ENCODE measurements around the gene G6PC2.
"Not testable (repeated sequence)": the region's sequence is repeated elsewhere in the genome, so short reads cannot be mapped to it uniquely, and the experiment has no call there.

Gene G6PC2, protein sequence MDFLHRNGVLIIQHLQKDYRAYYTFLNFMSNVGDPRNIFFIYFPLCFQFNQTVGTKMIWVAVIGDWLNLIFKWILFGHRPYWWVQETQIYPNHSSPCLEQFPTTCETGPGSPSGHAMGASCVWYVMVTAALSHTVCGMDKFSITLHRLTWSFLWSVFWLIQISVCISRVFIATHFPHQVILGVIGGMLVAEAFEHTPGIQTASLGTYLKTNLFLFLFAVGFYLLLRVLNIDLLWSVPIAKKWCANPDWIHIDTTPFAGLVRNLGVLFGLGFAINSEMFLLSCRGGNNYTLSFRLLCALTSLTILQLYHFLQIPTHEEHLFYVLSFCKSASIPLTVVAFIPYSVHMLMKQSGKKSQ

GRCh38 chr2:168901003-168901402 is at the start of gene G6PC2:
G6PC2 (plus strand) TSS chr2:168901291; CDS start chr2:168901332, 41 bp downstream.
- no peak for DNase-seq

GRCh38 chr2:168851674-168852320 is 49.3 kb upstream of the G6PC2 start:
- no peak for DNase-seq

DNA sequence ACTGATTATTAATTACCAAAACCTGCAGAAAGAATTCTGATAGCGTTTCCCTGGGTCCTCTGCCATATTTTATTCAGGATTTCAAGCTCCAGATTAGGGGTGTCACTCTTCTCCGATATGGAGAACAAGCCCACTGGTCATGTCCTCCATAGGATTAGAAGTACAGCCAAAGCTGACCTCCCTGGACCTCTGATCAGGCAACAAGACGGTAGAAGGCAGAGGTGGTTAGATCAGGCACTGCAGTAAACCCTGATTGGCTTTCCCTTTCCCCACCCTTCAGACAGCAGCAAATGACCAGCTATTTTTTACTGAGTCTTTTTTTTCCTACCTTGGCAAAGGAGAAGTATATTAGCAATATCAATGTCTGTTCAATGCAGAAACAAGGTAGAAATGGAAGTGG is 48.6 kb upstream of the G6PC2 start:
- DNase-seq: no peak

- DNase-seq: no peak
These were observed 47.6 kb upstream of the G6PC2 start for GRCh38 chr2:168853471-168853870.

DNA sequence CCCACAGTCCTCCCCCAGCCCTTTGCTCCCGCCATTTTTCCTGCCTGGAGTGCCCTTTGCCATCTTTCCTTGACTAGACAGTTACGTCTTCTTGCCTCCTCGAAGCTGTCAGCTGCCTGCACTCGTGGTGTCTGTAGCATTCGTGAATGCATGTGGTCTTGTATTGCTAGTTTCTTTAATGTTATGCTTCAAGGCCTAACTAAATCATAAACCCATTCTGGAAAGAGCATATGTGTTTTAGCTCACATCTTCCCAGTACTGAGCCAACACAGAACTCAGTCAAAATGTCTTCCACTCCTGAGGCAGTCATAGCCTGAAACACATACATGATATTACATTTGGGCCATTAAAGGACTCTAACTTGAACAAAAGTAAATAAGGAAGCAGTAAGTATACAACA is 46.4 kb upstream of the G6PC2 start:
- DNase-seq: no peak

GRCh38 chr2:168855601-168856000 is 45.5 kb upstream of the G6PC2 start:
- no peak for DNase-seq

DNA sequence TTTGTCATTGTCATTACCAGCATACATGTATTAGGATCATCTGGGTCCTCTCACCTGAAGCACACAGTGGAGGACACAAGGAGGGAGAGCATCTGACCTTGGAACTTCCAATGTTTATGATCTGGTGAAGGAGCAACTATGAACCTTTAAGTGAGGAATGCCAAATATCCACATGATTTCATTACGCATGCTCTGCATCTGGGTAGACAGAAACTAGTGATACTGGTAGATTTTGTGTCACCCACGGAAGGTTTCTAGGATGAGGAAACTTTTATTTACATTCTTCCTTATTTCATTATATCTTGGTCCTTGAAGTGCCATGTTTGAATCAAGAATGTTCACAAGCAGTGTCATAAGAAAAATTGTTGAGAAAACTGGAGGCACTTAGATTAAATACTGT is 42.9 kb upstream of the G6PC2 start:
- no peak for DNase-seq

DNA sequence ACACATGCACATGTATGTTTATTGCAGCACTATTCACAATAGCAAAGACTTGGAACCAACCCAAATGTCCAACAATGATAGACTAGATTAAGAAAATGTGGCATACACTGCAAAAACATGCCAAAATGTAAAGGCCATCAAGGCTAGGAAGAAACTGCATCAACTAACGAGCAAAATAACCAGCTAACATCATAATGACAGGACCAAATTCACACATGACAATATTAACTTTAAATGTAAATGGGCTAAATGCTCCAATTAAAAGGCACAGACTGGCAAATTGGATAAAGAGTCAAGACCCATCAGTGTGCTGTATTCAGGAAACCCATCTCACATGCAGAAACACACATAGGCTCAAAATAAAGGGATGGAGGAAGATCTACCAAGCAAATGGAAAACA is 33.9 kb upstream of the G6PC2 start:
- not testable (repeated sequence) for DNase-seq

DNA sequence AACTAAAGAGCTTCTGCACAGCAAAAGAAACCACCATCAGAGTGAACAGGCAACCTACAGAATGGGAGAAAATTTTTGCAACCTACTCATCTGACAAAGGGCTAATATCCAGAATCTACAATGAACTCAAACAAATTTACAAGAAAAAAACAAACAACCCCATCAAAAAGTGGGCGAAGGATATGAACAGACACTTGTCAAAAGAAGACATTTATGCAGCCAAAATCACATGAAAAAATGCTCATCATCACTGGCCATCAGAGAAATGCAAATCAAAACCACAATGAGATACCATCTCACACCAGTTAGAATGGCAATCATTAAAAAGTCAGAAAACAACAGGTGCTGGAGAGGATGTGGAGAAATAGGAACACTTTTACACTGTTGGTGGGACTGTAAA is 30.7 kb upstream of the G6PC2 start:
- not testable (repeated sequence) for DNase-seq

DNA sequence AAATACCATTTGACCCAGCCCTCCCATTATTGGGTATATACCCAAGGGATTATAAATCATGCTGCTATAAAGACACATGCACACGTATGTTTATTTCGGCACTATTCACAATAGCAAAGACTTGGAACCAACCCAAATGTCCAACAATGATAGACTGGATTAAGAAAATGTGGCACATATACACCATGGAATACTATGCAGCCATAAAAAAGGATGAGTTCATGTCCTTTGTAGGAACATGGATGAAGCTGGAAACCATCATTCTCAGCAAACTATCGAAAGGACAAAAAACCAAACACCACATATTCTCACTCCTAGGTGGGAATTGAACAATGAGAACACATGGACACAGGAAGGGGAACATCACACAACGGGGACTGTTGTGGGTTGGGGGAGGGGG is 30.3 kb upstream of the G6PC2 start:
- DNase-seq: not testable (repeated sequence)

DNA sequence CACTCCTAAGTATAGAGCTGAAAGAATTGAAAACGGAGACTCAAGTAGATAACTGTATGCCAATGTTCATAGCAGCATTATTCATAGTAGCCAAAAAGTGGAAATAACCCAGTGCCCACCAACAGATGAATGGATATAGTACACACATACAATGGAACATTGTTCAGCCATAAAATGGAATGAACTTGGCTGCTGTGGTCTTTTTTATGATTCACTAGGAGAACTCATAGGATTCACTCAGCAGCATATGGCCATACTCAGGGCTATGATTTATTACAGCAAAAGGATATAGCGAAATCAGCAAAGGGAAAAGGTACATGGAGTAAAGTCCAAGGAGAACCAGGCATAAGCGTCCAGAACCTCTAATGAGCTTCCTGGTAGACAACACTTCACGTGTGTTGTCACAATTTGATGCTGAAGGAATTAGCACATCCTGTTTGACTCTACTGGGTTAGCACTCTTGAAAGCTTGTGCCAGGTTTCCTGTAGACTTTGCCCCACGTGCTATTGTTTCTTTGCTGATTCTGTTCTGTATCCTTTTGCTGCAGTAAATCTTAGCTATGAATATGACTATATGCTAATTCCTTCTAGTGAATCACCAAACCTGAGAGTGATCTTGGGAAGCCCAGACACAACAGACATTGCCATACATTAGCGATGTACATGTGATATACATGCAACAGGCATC is 26.6 kb upstream of the G6PC2 start:
- no peak for DNase-seq

- not testable (repeated sequence) for DNase-seq
These were observed 18.9 kb upstream of the G6PC2 start for GRCh38 chr2:168882163-168882562.

- DNase-seq: no peak
These were observed 16.1 kb upstream of the G6PC2 start for GRCh38 chr2:168884975-168885374.

GRCh38 chr2:168889635-168890005 is 11.5 kb upstream of the G6PC2 start:
- no peak for DNase-seq

DNA sequence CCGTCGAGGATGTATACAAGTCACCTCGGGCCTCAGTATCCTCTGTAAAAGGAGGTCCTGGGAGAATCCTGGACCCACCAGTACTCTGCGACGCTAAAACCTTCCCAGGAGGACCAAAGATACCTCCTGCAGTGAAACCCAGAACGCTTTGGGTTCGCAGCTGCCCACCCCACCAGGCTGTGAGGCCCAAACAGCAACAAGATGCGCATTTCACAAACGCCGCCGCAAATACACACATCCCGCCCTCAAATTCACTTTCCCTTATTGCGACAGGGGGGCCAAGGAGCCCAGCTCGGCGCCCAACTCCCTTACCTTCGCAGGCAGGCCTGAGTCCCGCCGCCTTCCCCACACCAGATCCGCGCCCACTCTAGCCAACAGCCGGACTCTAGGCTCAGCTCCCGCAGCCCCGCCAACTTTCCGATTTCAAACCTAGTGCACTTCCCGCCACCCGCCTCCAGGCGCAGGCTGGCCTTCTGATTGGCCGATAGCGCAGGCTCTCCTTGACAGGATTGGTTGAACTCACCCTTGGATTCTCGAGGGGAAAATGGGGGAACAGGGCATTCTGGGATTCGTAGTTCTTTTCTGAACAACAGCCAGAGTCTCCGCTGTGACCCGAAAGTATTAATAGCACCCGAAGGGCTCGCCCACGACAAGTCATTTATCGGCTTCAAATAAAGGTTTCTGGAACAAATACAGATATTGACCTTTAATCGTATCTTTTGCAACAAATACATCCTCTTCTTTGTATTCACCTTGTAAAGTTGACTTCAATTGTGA is 10.9 kb upstream of the G6PC2 start, which contains the start of gene SPC25:
TSS of gene SPC25 (minus strand) at position 425 of the 777 bp plus-strand sequence. CDS start 911 bp downstream, outside the sequence.
- peak; percentile 90 for DNase-seq

- DNase-seq: no peak
These were observed 8.8 kb upstream of the G6PC2 start for GRCh38 chr2:168892327-168892726.

GRCh38 chr2:168894101-168894500 is 7.0 kb upstream of the G6PC2 start:
- no peak for DNase-seq

GRCh38 chr2:168894720-168895119 is 6.4 kb upstream of the G6PC2 start:
- no peak for DNase-seq

DNA sequence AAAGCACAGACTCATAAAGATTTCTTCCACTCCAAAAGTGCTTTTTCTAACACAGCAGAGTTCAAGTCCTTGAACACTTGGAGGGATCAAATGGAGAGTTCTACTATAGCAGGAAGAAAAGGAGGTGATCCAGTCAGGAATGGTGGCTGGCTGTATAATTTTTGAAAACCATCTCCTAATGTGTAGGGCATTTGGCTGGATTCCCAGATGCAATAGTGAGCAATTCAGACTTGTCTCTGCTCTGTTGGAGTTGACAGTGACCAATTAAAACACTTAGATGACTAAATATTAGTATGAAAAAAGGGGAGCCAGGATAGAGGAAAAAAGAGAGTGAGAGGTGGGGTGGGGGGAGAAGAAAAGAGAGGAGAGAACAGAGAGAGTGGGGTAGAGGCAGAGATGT is 5.3 kb upstream of the G6PC2 start:
- DNase-seq: no peak

GRCh38 chr2:168896783-168897182 is 4.3 kb upstream of the G6PC2 start:
- peak; percentile 64 for DNase-seq

DNA sequence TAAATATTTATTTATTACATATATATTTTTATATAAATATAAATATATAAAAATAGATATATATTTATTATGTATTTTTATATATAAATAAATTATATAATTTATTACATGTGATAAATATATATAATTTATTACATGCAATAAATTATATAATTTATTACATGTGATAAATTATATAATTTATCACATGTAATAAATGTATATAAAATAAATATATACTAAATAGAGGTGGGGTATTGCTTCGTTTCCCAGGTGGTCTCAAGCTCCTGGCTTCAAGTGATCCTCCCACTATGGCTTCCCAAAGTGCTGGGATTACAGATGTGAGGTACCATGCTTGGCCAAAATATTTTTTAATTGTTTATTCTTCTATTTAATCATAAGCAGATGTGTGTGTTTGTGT is 3.6 kb upstream of the G6PC2 start:
- no peak for DNase-seq

DNA sequence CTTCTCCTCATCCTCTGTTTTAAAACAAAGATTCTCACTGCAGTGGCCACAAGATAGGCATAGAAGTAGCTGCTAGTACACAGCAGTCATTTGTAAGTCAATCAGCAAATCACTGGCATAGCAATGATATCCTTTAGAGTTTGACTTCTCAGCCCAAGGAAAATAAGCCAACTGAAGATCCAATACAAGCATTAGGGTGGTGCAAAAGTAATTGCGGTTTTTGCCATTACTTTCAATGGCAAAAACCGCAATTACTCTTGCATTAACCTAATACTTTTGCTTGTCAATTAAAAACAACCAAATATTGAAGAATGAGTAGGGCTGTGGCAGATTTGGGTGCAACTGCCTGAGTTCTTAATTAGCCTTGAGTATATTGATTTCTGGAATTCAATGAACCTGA is 2.8 kb downstream of the G6PC2 start:
- no peak for DNase-seq

- no peak for DNase-seq
These were observed 3.3 kb downstream of the G6PC2 start for GRCh38 chr2:168904358-168904757.

Measured in MV-4-11 (cell line).